HepG2 (cell line): Measurements from ENCODE around the gene CYSRT1. TPM values are rescaled to one million over a fixed set of nuclear protein-coding genes. Genes with fewer than 3 reads are reported as not detected.

ENCODE experiments used
- ATM ChIP-seq: fragments of 450-650 bp; IDR thresholded peaks from 2 replicates; pipeline ENCODE4 v1.7.1; 2017; ENCODE audit warnings: mild to moderate bottlenecking, borderline replicate concordance
- CBX2 ChIP-seq, 2 experiments: fragments of 200-600 bp in 1 of 2; sonication (generic); formaldehyde crosslinking in 1 of 2; IDR thresholded peaks; 2 replicates each; pipeline versions ENCODE4 v1.7.0 to v1.8.1; 2018 to 2022; ENCODE audit warnings: low read depth in 2 of 2, low read length in 1 of 2, mild to moderate bottlenecking in 1 of 2, missing genetic modification reagents in 1 of 2
- DNMT3B ChIP-seq: conservative IDR thresholded peaks from 2 replicates; pipeline ENCODE4 v1.6.1; 2016; ENCODE audit warnings: missing biosample characterization, control low read depth
- ETV6 ChIP-seq: sonication (generic); formaldehyde crosslinking; conservative IDR thresholded peaks from 2 replicates; pipeline ENCODE4 v1.4.0; 2020; ENCODE audit warnings: missing genetic modification reagents
- GABPB1 ChIP-seq: IDR thresholded peaks from 2 replicates; pipeline ENCODE4 v1.6.1; 2016; ENCODE audit warnings: mild to moderate bottlenecking, missing genetic modification reagents, moderate library complexity, missing compliant biosample characterization
- GFI1 ChIP-seq: sonication (generic); formaldehyde crosslinking; IDR thresholded peaks from 2 replicates; pipeline ENCODE4 v1.5.0; 2020; ENCODE audit warnings: missing genetic modification reagents, mild to moderate bottlenecking, borderline replicate concordance
- HDAC6 ChIP-seq: fragments of 200-600 bp; sonication (generic); IDR thresholded peaks from 2 replicates; pipeline ENCODE4 v1.7.0; 2017; ENCODE audit warnings: mild to moderate bottlenecking, antibody characterized with exemption, low read length, low read depth
- HNRNPK ChIP-seq: fragments of 200-400 bp; formaldehyde crosslinking; IDR thresholded peaks from 2 replicates; pipeline ENCODE4 v1.6.1; 2018; ENCODE audit warnings: low read length, low read depth, moderate library complexity, mild to moderate bottlenecking; ENCODE audit not compliant: poor library complexity, severe bottlenecking
- KAT7 ChIP-seq: IDR thresholded peaks from 2 replicates; pipeline ENCODE4 v1.6.1; 2018; ENCODE audit warnings: borderline replicate concordance, missing compliant biosample characterization
- KDM1A ChIP-seq: IDR thresholded peaks from 2 replicates; pipeline ENCODE4 v1.6.1; 2016; ENCODE audit warnings: missing compliant biosample characterization
- MAZ ChIP-seq, 2 experiments: sonication (generic) in 1 of 2; formaldehyde crosslinking in 1 of 2; IDR thresholded peaks; 2 replicates each; pipeline versions ENCODE4 v1.5.0 to v1.6.1; 2012 to 2020; ENCODE audit warnings: low read depth in 2 of 2, mild to moderate bottlenecking in 2 of 2, borderline replicate concordance in 1 of 2, improper control_type of control experiment in 1 of 2, low read length in 1 of 2, missing genetic modification reagents in 1 of 2, moderate library complexity in 1 of 2
- NBN ChIP-seq: fragments of 450-650 bp; conservative IDR thresholded peaks from 2 replicates; pipeline ENCODE4 v1.6.1; 2017
- NFYB ChIP-seq: sonication (generic); formaldehyde crosslinking; IDR thresholded peaks from 2 replicates; pipeline ENCODE4 v1.4.0; 2020; ENCODE audit warnings: missing genetic modification reagents
- PRMT3 ChIP-seq: sonication (generic); formaldehyde crosslinking; IDR thresholded peaks from 2 replicates; pipeline ENCODE4 v1.8.1; 2022; ENCODE audit warnings: low read depth, mild to moderate bottlenecking, moderate library complexity, missing genetic modification reagents, borderline replicate concordance
- RCOR2 ChIP-seq: IDR thresholded peaks from 2 replicates; pipeline ENCODE4 v1.6.1; 2016; ENCODE audit warnings: missing biosample characterization, missing genetic modification reagents
- RFX3 ChIP-seq: IDR thresholded peaks from 2 replicates; pipeline ENCODE4 v1.6.1; 2016; ENCODE audit warnings: missing biosample characterization, missing genetic modification reagents
- SMAD3 ChIP-seq: sonication (generic); formaldehyde crosslinking; IDR thresholded peaks from 2 replicates; pipeline ENCODE4 v1.4.0; 2020; ENCODE audit warnings: missing genetic modification reagents
- SMC3 ChIP-seq: IDR thresholded peaks from 2 replicates; pipeline ENCODE4 v1.6.1; 2011; ENCODE audit warnings: low read length, improper control_type of control experiment
- YEATS4 ChIP-seq: sonication (generic); formaldehyde crosslinking; IDR thresholded peaks from 2 replicates; pipeline ENCODE4 v1.4.0; 2020; ENCODE audit warnings: missing genetic modification reagents, borderline replicate concordance
- ZBTB4 ChIP-seq: sonication (generic); formaldehyde crosslinking; IDR thresholded peaks from 2 replicates; pipeline ENCODE4 v1.4.0; 2020; ENCODE audit warnings: missing genetic modification reagents, mild to moderate bottlenecking, borderline replicate concordance
- ZNF136 ChIP-seq: sonication (generic); formaldehyde crosslinking; IDR thresholded peaks from 2 replicates; pipeline ENCODE4 v1.8.1; 2022; ENCODE audit warnings: low read depth, mild to moderate bottlenecking, moderate library complexity, missing genetic modification reagents
- ZNF549 ChIP-seq: sonication (generic); formaldehyde crosslinking; IDR thresholded peaks from 2 replicates; pipeline ENCODE4 v1.5.0; 2020; ENCODE audit warnings: missing genetic modification reagents
- ZNF605 ChIP-seq: sonication (generic); formaldehyde crosslinking; IDR thresholded peaks from 2 replicates; pipeline ENCODE4 v1.8.0; 2022; ENCODE audit warnings: mild to moderate bottlenecking, missing genetic modification reagents
- ZNF703 ChIP-seq: sonication (generic); formaldehyde crosslinking; IDR thresholded peaks from 2 replicates; pipeline ENCODE4 v1.5.1; 2020; ENCODE audit warnings: missing genetic modification reagents, mild to moderate bottlenecking, moderate library complexity, borderline replicate concordance
- ZNF782 ChIP-seq: sonication (generic); formaldehyde crosslinking; IDR thresholded peaks from 2 replicates; pipeline ENCODE4 v1.4.0; 2020; ENCODE audit warnings: missing genetic modification reagents, mild to moderate bottlenecking, borderline replicate concordance
- ZNF839 ChIP-seq: sonication (generic); formaldehyde crosslinking; IDR thresholded peaks from 2 replicates; pipeline ENCODE4 v1.4.0; 2020; ENCODE audit warnings: missing genetic modification reagents, mild to moderate bottlenecking, borderline replicate concordance
- ZNF850 ChIP-seq: sonication (generic); formaldehyde crosslinking; conservative IDR thresholded peaks from 2 replicates; pipeline ENCODE4 v1.9.0; 2021; ENCODE audit warnings: mild to moderate bottlenecking, missing genetic modification reagents
- polyA plus RNA-seq, 8 experiments: library from polyadenylated mRNA; depleted of rRNA in 3 of 8; stranded (reverse) in 7 of 8; unstranded in 1 of 8; fragments of >200 nt; fragmentation: Illumina TruSeq in 4 of 8; extraction: Trizol in 4 of 8; gene quantifications; 2 replicates each; pipeline versions ENCODE4 v1.2.1 to v1.2.3, GENCODE V29; 2011 to 2016; ENCODE audit warnings: low read depth in 4 of 8, missing spikeins in 1 of 8, mixed read lengths in 1 of 8; ENCODE audit not compliant: insufficient read depth in 1 of 8
- total RNA-seq, 5 experiments: library from RNA; depleted of rRNA; stranded (reverse); fragments of >200 nt; fragmentation: Illumina TruSeq; extraction: Trizol; gene quantifications; 2 replicates each; pipeline ENCODE4 v1.2.3, GENCODE V29; 2016; ENCODE audit warnings: low read depth in 1 of 5

CYSRT1 gene
- total and polyA plus RNA-seq, 2 of the 13 experiments (the other 11 are each of a cell fraction or from before 2014, with no cell fraction given), result 1.5 to 2.1 TPM

- TF ChIP-seq RFX3 (CRISPR knock-in tag) (no peak), ATM (no peak), GABPB1 (CRISPR knock-in tag) (peak; percentile 95), ZBTB4 (no peak), KAT7 (CRISPR knock-in tag) (no peak), GFI1 (CRISPR knock-in tag) (no peak; the same call in 1 of the 2 replicates), ZNF605 (CRISPR knock-in tag) (no peak), KDM1A (CRISPR knock-in tag) (no peak), CBX2 (IDR thresholded peaks at IDR 0.05; ENCODE audit: low read depth, low read length) (no peak), CBX2 (CRISPR knock-in tag; IDR thresholded peaks at IDR 0.05; ENCODE audit: low read depth) (no peak), MAZ (IDR thresholded peaks at IDR 0.05; ENCODE audit: borderline replicate concordance, low read depth, low read length) (no peak), MAZ (CRISPR knock-in tag; IDR thresholded peaks at IDR 0.05; ENCODE audit: low read depth) (peak; percentile 47; the same call in 1 of the 2 replicates), ZNF549 (CRISPR knock-in tag) (no peak), HNRNPK (no peak), ZNF136 (CRISPR knock-in tag) (no peak), ETV6 (CRISPR knock-in tag) (no peak), HDAC6 (no peak), PRMT3 (CRISPR knock-in tag) (no peak), ZNF850 (CRISPR knock-in tag) (0 out of 2 replicates have a peak, but pooled peaks have one; percentile 78), ZNF782 (0 out of 2 replicates have a peak, but pooled peaks have one; percentile 47), ZNF703 (no peak), NBN (no peak), YEATS4 (peak; percentile 63; the same call in 1 of the 2 replicates), DNMT3B (no peak), SMAD3 (CRISPR knock-in tag) (no peak), NFYB (CRISPR knock-in tag) (no peak), SMC3 (no peak), ZNF839 (CRISPR knock-in tag) (peak; percentile 92; the same call in 1 of the 2 replicates), RCOR2 (no peak)
Measured at GRCh38 chr9:137229903-137230704, 5.1 kb downstream of the CYSRT1 start (continued).
